K562 (cell line): ENCODE data around the gene BLM. TPM values are rescaled to one million over a fixed set of nuclear protein-coding genes. Genes with fewer than 3 reads are reported as not detected.

Source experiments
- CBFA2T3 ChIP-seq: fragments of 450-650 bp; IDR thresholded peaks from 2 replicates; pipeline ENCODE4 v1.6.1; 2017
- DIDO1 ChIP-seq: fragments of 450-650 bp; IDR thresholded peaks from 2 replicates; pipeline ENCODE4 v1.6.1; 2016; ENCODE audit warnings: low read depth, missing biosample characterization, missing genetic modification characterization
- ELF4 ChIP-seq: fragments of 450-650 bp; formaldehyde crosslinking; IDR thresholded peaks from 2 replicates; pipeline ENCODE4 v1.4.0; 2022; ENCODE audit warnings: missing genetic modification characterization
- FOSL1 ChIP-seq: fragments of 200-800 bp; sonication (Bioruptor generic); conservative IDR thresholded peaks from 2 replicates; pipeline ENCODE4 v1.6.1; 2016; ENCODE audit warnings: missing genetic modification characterization, missing compliant biosample characterization
- HMG20A ChIP-seq: fragments of 450-650 bp; formaldehyde crosslinking; conservative IDR thresholded peaks from 2 replicates; pipeline ENCODE4 v1.4.0; 2020; ENCODE audit warnings: mild to moderate bottlenecking, mixed read lengths
- NFATC3 ChIP-seq: fragments of 450-650 bp; IDR thresholded peaks from 2 replicates; pipeline ENCODE4 v1.6.1; 2017; ENCODE audit warnings: mild to moderate bottlenecking
- NUFIP1 ChIP-seq: fragments of 450-650 bp; IDR thresholded peaks from 2 replicates; pipeline ENCODE4 v1.6.1; 2018; ENCODE audit not compliant: partially characterized antibody
- SMARCC2 ChIP-seq: fragments of 450-650 bp; IDR thresholded peaks from 2 replicates; pipeline ENCODE4 v1.6.1; 2017; ENCODE audit warnings: antibody characterized with exemption, moderate library complexity, mild to moderate bottlenecking, low read depth
- TRIM24 ChIP-seq, 2 experiments: fragments of 450-650 bp; IDR thresholded peaks; 2 replicates each; pipeline ENCODE4 v1.6.1; 2016
- ZNF197 ChIP-seq: fragments of 200-800 bp; sonication (Bioruptor generic); IDR thresholded peaks from 2 replicates; pipeline ENCODE4 v1.6.1; 2016; ENCODE audit warnings: low read depth, missing genetic modification characterization, missing compliant biosample characterization
- ZNF318 ChIP-seq, 2 experiments: fragments of 450-650 bp; IDR thresholded peaks; 2 replicates each; pipeline ENCODE4 v1.6.1; 2016; ENCODE audit warnings: mild to moderate bottlenecking in 2 of 2, borderline replicate concordance in 1 of 2, low read depth in 1 of 2, moderate library complexity in 1 of 2
- ZNF395 ChIP-seq: fragments of 200-800 bp; sonication (Bioruptor generic); IDR thresholded peaks from 2 replicates; pipeline ENCODE4 v1.6.1; 2017; ENCODE audit warnings: missing genetic modification characterization, missing compliant biosample characterization
- ZNF551 ChIP-seq: fragments of 250-450 bp; sonication (Bioruptor Pico); IDR thresholded peaks from 2 replicates; pipeline ENCODE4 v1.5.0; 2021; ENCODE audit warnings: mild to moderate bottlenecking, moderate library complexity
- polyA plus RNA-seq, 8 experiments: library from polyadenylated mRNA; depleted of rRNA in 4 of 8; stranded (reverse) in 5 of 8; unstranded in 3 of 8; fragments of >200 nt; fragmentation: Nextera tagmentation in 2 of 8; fragmentation: Illumina TruSeq in 1 of 8; extraction: Ambion mirVana in 2 of 8; extraction: Trizol in 1 of 8; gene quantifications; 2 replicates each; pipeline versions ENCODE4 v1.2.1 to v1.2.3, GENCODE V29; 2011 to 2014; ENCODE audit warnings: inconsistent platforms in 1 of 8, missing spikeins in 1 of 8
- total RNA-seq, 7 experiments: library from RNA; depleted of rRNA in 6 of 7; stranded (reverse); fragments of >200 nt in 6 of 7; fragmentation: Illumina TruSeq in 2 of 7; extraction: Trizol in 2 of 7; gene quantifications; 2 replicates each; pipeline versions ENCODE4 v1.2.1 to v1.2.3, GENCODE V29; 2011 to 2021; ENCODE audit warnings: low replicate concordance in 1 of 7

The BLM gene
- total and polyA plus RNA-seq, 9 of the 15 experiments (the other 6 are each of a cell fraction or from before 2014, with no cell fraction given), result 21.0 to 56.0 (median 43.9) TPM

GRCh38 chr15:90685591-90686434 lies 31.3 kb upstream of the BLM start (continued):
- TF ChIP-seq ZNF395 (no peak), DIDO1 (tag) (no peak), HMG20A (no peak), ELF4 (CRISPR knock-in tag) (no peak), ZNF197 (CRISPR knock-in tag) (peak; percentile 45; the same call in 1 of the 2 replicates), FOSL1 (no peak), ZNF551 (no peak), SMARCC2 (peak; percentile 55; the same call in 1 of the 2 replicates), NUFIP1 (no peak), TRIM24 (IDR thresholded peaks at IDR 0.05) (no peak), NFATC3 (no peak), CBFA2T3 (peak; percentile 55), ZNF318 (IDR thresholded peaks at IDR 0.05; ENCODE audit: borderline replicate concordance in 1 of 2, low read depth in 1 of 2) (no peak)
